ENCODE results near the gene ARL15.
"Not testable (repeated sequence)": the region's sequence is repeated elsewhere in the genome, so short reads cannot be mapped to it uniquely, and the experiment has no call there.

GRCh38 chr5:54044276-54044675, 266.1 kb downstream of the ARL15 start:
- TF ChIP-seq EZH2 (IDR thresholded peaks at IDR 0.05); POLR2AphosphoS5 (IDR thresholded peaks at IDR 0.05; ENCODE audit: borderline replicate concordance, low read depth, low read length): not testable (repeated sequence)
